CD14-positive monocyte (primary cell): ENCODE measurements around the gene AGBL5. TPM values are rescaled to one million over a fixed set of nuclear protein-coding genes. Genes with fewer than 3 reads are reported as not detected.

Experiments
- DNase-seq, 3 donors: peaks; one replicate each; pipeline ENCODE4 v3.0.0-alpha.2; 2011 to 2022
- H2AFZ ChIP-seq: 2 replicates; pipeline ENCODE4 v1.6.0; 2012; ENCODE audit warnings: mild to moderate bottlenecking, low read depth, low read length, inconsistent platforms; ENCODE audit not compliant: insufficient read depth, poor library complexity, severe bottlenecking
- H3K27ac ChIP-seq, 2 donors: 1 replicate in 1 of 2; 2 replicates in 1 of 2; pipeline ENCODE4 v1.5.1; 2012 to 2013; ENCODE audit warnings: low read length in 2 of 2, control low read depth in 1 of 2, inconsistent platforms in 1 of 2, low read depth in 1 of 2, mild to moderate bottlenecking in 1 of 2
- H3K27me3 ChIP-seq, 2 donors: one replicate each; pipeline versions ENCODE4 v1.6.0 to v1.6.1; 2011 to 2013; ENCODE audit warnings: low read length in 2 of 2; ENCODE audit not compliant: control insufficient read depth in 2 of 2, insufficient read depth in 2 of 2
- H3K36me3 ChIP-seq, 2 donors: replicated peaks in 1 of 2; 1 replicate in 1 of 2; 2 replicates in 1 of 2; pipeline versions ENCODE4 v1.5.1 to v1.6.1; 2012 to 2013; ENCODE audit warnings: low read length in 2 of 2, control low read depth in 1 of 2, inconsistent platforms in 1 of 2, mild to moderate bottlenecking in 1 of 2; ENCODE audit not compliant: insufficient read depth in 2 of 2, control insufficient read depth in 1 of 2
- H3K4me1 ChIP-seq, 2 donors: 1 replicate in 1 of 2; 2 replicates in 1 of 2; pipeline versions ENCODE4 v1.5.1 to v1.6.1; 2012 to 2013; ENCODE audit warnings: low read length in 2 of 2, control low read depth in 1 of 2, inconsistent platforms in 1 of 2, mild to moderate bottlenecking in 1 of 2, moderate library complexity in 1 of 2; ENCODE audit not compliant: insufficient read depth in 2 of 2, control insufficient read depth in 1 of 2
- H3K4me2 ChIP-seq: replicated peaks from 2 replicates; pipeline ENCODE3; 2012; ENCODE audit warnings: low read length, moderate library complexity, mild to moderate bottlenecking; ENCODE audit not compliant: poor library complexity, severe bottlenecking; ENCODE audit errors: extremely low read depth
- H3K4me3 ChIP-seq, 3 experiments: fragments of 200-600 bp in 1 of 3; sonication (generic) in 1 of 3; replicated peaks in 1 of 3; 1 replicate in 2 of 3; 2 replicates in 1 of 3; pipeline ENCODE4 v1.5.1; 2011 to 2013; ENCODE audit warnings: low read length in 3 of 3, mild to moderate bottlenecking in 3 of 3, control low read depth in 2 of 3, low read depth in 2 of 3, inconsistent platforms in 1 of 3, moderate library complexity in 1 of 3
- H3K79me2 ChIP-seq: 2 replicates; pipeline ENCODE4 v1.6.0; 2012; ENCODE audit warnings: mild to moderate bottlenecking, control low read depth, inconsistent platforms, low read length, moderate library complexity; ENCODE audit not compliant: insufficient read depth
- H3K9ac ChIP-seq: 2 replicates; pipeline ENCODE4 v1.6.0; 2017; ENCODE audit warnings: low read length, mild to moderate bottlenecking; ENCODE audit not compliant: insufficient read depth, poor library complexity, severe bottlenecking
- H3K9me3 ChIP-seq, 2 donors: replicated peaks in 1 of 2; 1 replicate in 1 of 2; 2 replicates in 1 of 2; pipeline versions ENCODE4 v1.5.1 to v1.6.1; 2012 to 2013; ENCODE audit warnings: low read length in 2 of 2, control low read depth in 1 of 2; ENCODE audit not compliant: control insufficient read depth in 1 of 2, insufficient read depth in 1 of 2
- H4K20me1 ChIP-seq: 2 replicates; pipeline ENCODE4 v1.6.0; 2012; ENCODE audit warnings: mild to moderate bottlenecking, low read length, control low read depth, moderate library complexity; ENCODE audit not compliant: insufficient read depth
- H3K27ac Mint-ChIP-seq, 7 donors: one replicate each; pipeline ENCODE4 v1.8.0; 2020; ENCODE audit warnings: mild to moderate bottlenecking in 7 of 7, mixed read lengths in 7 of 7, moderate library complexity in 6 of 7, inconsistent platforms in 2 of 7
- H3K27me3 Mint-ChIP-seq, 3 donors: one replicate each; pipeline ENCODE4 v1.8.0; 2021 to 2022; ENCODE audit warnings: low read depth in 3 of 3, mild to moderate bottlenecking in 3 of 3, mixed read lengths in 3 of 3, moderate library complexity in 3 of 3, inconsistent platforms in 1 of 3
- H3K36me3 Mint-ChIP-seq, 2 donors: one replicate each; pipeline ENCODE4 v1.8.0; 2020; ENCODE audit warnings: mixed read lengths in 2 of 2, inconsistent platforms in 1 of 2, mild to moderate bottlenecking in 1 of 2
- H3K4me1 Mint-ChIP-seq: one replicate; pipeline ENCODE4 v1.8.0; 2020; ENCODE audit warnings: mild to moderate bottlenecking, mixed read lengths
- H3K4me3 Mint-ChIP-seq, 2 donors: one replicate each; pipeline ENCODE4 v1.8.0; 2020; ENCODE audit warnings: mild to moderate bottlenecking in 2 of 2, mixed read lengths in 2 of 2, moderate library complexity in 1 of 2
- H3K9me3 Mint-ChIP-seq, 7 donors: one replicate each; pipeline ENCODE4 v1.8.0; 2020 to 2022; ENCODE audit warnings: mixed read lengths in 7 of 7, mild to moderate bottlenecking in 6 of 7, moderate library complexity in 6 of 7, inconsistent platforms in 2 of 7
- whole genome bisulfite sequencing: methylation state at CpG from one replicate; pipeline ENCODE4 v1.1.5; 2013; ENCODE audit warnings: missing lambda C conversion rate; ENCODE audit not compliant: insufficient coverage; 5-methylcytosine and 5-hydroxymethylcytosine counted together
- intact Hi-C, 2 donors: fragments of 100-400 bp; cut with micrococcal nuclease; formaldehyde crosslinking; loops; one replicate each; pipeline versions ENCODE4 v1.15.0 to v1.15.1; 2023
- polyA plus RNA-seq, 3 donors: library from polyadenylated mRNA; depleted of rRNA in 1 of 3; unstranded in 2 of 3; stranded (reverse) in 1 of 3; fragments of 300-500 nt in 2 of 3; fragments of >200 nt in 1 of 3; fragmentation: Illumina TruSeq in 2 of 3; gene quantifications; 1 replicate in 2 of 3; 2 replicates in 1 of 3; pipeline ENCODE4 v1.2.3, GENCODE V29; 2012 to 2021
- TF ChIP-seq, protein P1 (sequence below): fragments of 200-600 bp; IDR thresholded peaks from one replicate; pipeline ENCODE4 v1.8.0; 2022; ENCODE audit warnings: antibody characterized with exemption, mild to moderate bottlenecking

AGBL5 gene
- polyA plus RNA-seq, 3 donors = 4.4 to 4.8 (median 4.6) TPM

DNA sequence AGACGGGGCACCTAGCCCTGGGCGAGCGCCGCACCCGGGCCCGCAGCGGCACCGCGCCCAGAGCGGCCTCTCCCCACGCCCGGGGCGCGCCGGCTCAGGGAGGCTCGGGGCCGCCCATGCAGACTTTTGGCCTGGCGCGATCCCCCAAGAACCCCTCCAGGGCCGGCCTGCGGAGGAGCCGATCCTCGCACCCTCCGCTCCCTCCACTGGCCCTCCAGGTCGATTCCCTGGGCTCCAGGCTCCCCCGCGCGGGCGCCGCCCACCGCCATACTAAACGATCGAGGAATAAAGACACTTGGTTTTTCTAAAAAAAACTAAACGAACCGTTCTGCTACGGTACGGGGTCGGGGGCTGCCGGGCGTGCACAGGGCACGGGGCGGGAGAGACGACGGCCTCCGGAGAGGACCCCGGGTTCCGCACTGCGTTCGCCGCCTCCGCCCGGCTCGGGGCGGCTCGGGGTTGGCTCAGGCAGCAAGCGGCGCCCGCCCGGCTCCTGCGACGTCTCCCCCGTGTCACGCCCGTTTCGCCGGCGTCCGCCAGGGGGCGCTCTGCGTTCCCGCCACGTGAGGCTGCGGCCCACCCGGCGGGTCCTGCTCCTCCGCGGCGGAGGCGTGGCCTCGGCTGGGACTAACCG, 34.7 kb downstream of the AGBL5 start:
- Histone ChIP-seq H2AFZ (peak overlapping the region; percentile 94), H3K9ac (peak overlapping the region; percentile 74), H3K27ac (peak overlapping the region; percentile 70 to 84), H3K4me1 (peaks cover 34 to 41% of the 10 kb centered on the region in 2 donors), H3K4me3 (peak overlapping the region; percentile 56 to 77 (median 71)), H3K4me2 (peak overlapping the region; percentile 91), H3K27me3 (no peaks in the 10 kb centered on the region), H3K79me2 (no peaks in the 10 kb centered on the region), H4K20me1 (no peaks in the 10 kb centered on the region), H3K36me3 (no peaks in the 10 kb centered on the region), H3K9me3 (no peaks in the 10 kb centered on the region)
- intact Hi-C loops = loop anchor here (5.0 kb wide), 2 partner anchors 34 to 126 kb away; partner anchors contain the start of genes AGBL5 (in 2 of the 2), ATRAID (in 1 of the 2) and SLC5A6 (in 1 of the 2)
- under 1% methylated on average over 81 of the region's 81 CpGs for WGBS
- Mint-ChIP-seq H3K27ac (peak overlapping the region; percentile 31 to 88 (median 85)), H3K9me3 (no peaks in the 10 kb centered on the region), H3K4me1 (peaks cover 31% of the 10 kb centered on the region), H3K27me3 (peaks cover 0 to 7% (median 5%) of the 10 kb centered on the region in 3 donors), H3K36me3 (no peaks in the 10 kb centered on the region), H3K4me3 (peak overlapping the region; percentile 85 to 86)
- peak; percentile 92 to 94 (median 93) for DNase-seq
- TF ChIP-seq, protein P1, sequence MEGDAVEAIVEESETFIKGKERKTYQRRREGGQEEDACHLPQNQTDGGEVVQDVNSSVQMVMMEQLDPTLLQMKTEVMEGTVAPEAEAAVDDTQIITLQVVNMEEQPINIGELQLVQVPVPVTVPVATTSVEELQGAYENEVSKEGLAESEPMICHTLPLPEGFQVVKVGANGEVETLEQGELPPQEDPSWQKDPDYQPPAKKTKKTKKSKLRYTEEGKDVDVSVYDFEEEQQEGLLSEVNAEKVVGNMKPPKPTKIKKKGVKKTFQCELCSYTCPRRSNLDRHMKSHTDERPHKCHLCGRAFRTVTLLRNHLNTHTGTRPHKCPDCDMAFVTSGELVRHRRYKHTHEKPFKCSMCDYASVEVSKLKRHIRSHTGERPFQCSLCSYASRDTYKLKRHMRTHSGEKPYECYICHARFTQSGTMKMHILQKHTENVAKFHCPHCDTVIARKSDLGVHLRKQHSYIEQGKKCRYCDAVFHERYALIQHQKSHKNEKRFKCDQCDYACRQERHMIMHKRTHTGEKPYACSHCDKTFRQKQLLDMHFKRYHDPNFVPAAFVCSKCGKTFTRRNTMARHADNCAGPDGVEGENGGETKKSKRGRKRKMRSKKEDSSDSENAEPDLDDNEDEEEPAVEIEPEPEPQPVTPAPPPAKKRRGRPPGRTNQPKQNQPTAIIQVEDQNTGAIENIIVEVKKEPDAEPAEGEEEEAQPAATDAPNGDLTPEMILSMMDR = peak; percentile 92

DNA sequence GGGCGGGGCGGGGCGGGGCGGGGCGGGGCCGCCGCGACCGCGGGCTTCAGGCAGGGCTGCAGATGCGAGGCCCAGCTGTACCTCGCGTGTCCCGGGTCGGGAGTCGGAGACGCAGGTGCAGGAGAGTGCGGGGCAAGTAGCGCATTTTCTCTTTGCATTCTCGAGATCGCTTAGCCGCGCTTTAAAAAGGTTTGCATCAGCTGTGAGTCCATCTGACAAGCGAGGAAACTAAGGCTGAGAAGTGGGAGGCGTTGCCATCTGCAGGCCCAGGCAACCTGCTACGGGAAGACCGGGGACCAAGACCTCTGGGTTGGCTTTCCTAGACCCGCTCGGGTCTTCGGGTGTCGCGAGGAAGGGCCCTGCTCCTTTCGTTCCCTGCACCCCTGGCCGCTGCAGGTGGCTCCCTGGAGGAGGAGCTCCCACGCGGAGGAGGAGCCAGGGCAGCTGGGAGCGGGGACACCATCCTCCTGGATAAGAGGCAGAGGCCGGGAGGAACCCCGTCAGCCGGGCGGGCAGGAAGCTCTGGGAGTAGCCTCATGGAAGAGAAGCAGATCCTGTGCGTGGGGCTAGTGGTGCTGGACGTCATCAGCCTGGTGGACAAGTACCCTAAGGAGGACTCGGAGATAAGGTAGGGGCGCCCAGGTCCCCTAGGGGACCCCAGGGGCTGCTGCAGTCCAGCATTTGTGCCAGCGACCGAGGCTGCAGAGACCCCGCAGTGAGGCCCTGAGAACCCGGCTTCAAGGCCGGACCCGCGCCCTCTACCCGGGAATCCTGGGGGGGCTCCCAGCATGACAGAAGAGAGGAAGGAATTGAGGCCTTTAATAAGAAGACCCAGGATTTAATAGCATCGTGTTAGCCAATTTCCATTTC, 35.5 kb downstream of the AGBL5 start, which contains the start of gene KHK:
Gene KHK, plus strand, starts transcription at position 49 of the 870 bp plus-strand sequence. Its CDS starts 488 bp downstream, at position 537.
- no peaks in the 10 kb centered on the region for H4K20me1 ChIP-seq
- TF ChIP-seq, protein P1 = peak; percentile 58
- peak within 1 kb of the TSS; percentile 60 to 77 (median 71) for H3K4me3 ChIP-seq
- no peaks in the 10 kb centered on the region for H3K9me3 ChIP-seq
- H3K79me2 ChIP-seq = no peaks in the 10 kb centered on the region
- intact Hi-C loops = loop anchor here (5.0 kb wide), 2 partner anchors 35 to 125 kb away; partner anchors contain the start of genes AGBL5 (in 2 of the 2), ATRAID (in 1 of the 2) and SLC5A6 (in 1 of the 2)
- WGBS = 12% methylated on average over 54 of the region's 54 CpGs
- H3K4me2 ChIP-seq = peak within 1 kb of the TSS; percentile 91
- H3K9ac ChIP-seq = peak within 1 kb of the TSS; percentile 74
- Mint-ChIP-seq H3K4me3 (peak within 1 kb of the TSS; percentile 85 to 92), H3K4me1 (peaks cover 23% of the 10 kb centered on the region), H3K9me3 (no peaks in the 10 kb centered on the region), H3K36me3 (peaks cover 0 to 3% of the 10 kb centered on the region in 2 donors), H3K27me3 (peaks cover 0 to 7% (median 5%) of the 10 kb centered on the region in 3 donors), H3K27ac (peak within 1 kb of the TSS; percentile 31 to 88 (median 85))
- no peak for DNase-seq
- peak within 1 kb of the TSS; percentile 70 to 84 for H3K27ac ChIP-seq
- H3K4me1 ChIP-seq = peaks cover 27 to 34% of the 10 kb centered on the region in 2 donors
- no peaks in the 10 kb centered on the region for H3K27me3 ChIP-seq
- H3K36me3 ChIP-seq = no peaks in the 10 kb centered on the region
- peak within 1 kb of the TSS; percentile 94 for H2AFZ ChIP-seq
